Thyroid gland (tissue), 4 donors: ENCODE results near the gene SHISA9. TPM values are rescaled to one million over a fixed set of nuclear protein-coding genes. Genes with fewer than 3 reads are reported as not detected.

Experiments used
- DNase-seq, 2 donors: peaks; one replicate each; pipeline ENCODE4 v3.0.0-alpha.2; 2019
- H3K27ac ChIP-seq, 3 donors: fragments of 200-600 bp; sonication (generic); 1 replicate in 2 of 3; 2 replicates in 1 of 3; pipeline ENCODE4 v1.5.1; 2016 to 2019; ENCODE audit warnings: mild to moderate bottlenecking in 1 of 3, moderate library complexity in 1 of 3
- H3K27me3 ChIP-seq: fragments of 200-600 bp; sonication (generic); one replicate; pipeline ENCODE4 v1.5.1; 2019
- H3K36me3 ChIP-seq, 2 donors: fragments of 200-600 bp; sonication (generic); one replicate each; pipeline ENCODE4 v1.5.1; 2016 to 2019
- H3K4me1 ChIP-seq, 2 donors: fragments of 200-600 bp; sonication (generic); one replicate each; pipeline ENCODE4 v1.5.1; 2017 to 2019
- H3K4me3 ChIP-seq, 3 donors: fragments of 200-600 bp; sonication (generic); replicated peaks in 1 of 3; 1 replicate in 2 of 3; 2 replicates in 1 of 3; pipeline ENCODE4 v1.5.1; 2016; ENCODE audit warnings: mild to moderate bottlenecking in 1 of 3
- H3K9me3 ChIP-seq: fragments of 200-600 bp; sonication (generic); one replicate; pipeline ENCODE4 v1.5.1; 2017
- CTCF ChIP-seq, 6 experiments: fragments of 200-600 bp in 3 of 6; fragments of 450-650 bp in 3 of 6; sonication (generic) in 3 of 6; IDR thresholded peaks; one replicate each; pipeline ENCODE4 v1.5.1; 2016 to 2019; ENCODE audit warnings: antibody characterized with exemption in 6 of 6, mild to moderate bottlenecking in 2 of 6, inconsistent platforms in 1 of 6, moderate library complexity in 1 of 6
- POLR2A ChIP-seq, 2 donors: fragments of 450-650 bp; IDR thresholded peaks; one replicate each; pipeline ENCODE4 v1.6.1; 2017; ENCODE audit warnings: antibody characterized with exemption in 2 of 2, mild to moderate bottlenecking in 2 of 2, moderate library complexity in 1 of 2
- WGBS, 2 donors: methylation state at CpG; one replicate each; pipeline ENCODE4 v1.1.5; 2017; 5-methylcytosine and 5-hydroxymethylcytosine counted together
- intact Hi-C: fragments of 100-400 bp; cut with DNase I; formaldehyde crosslinking; loops from one replicate; pipeline ENCODE4 v1.15.1; 2023
- total RNA-seq, 4 donors: library from RNA; depleted of rRNA; stranded (reverse); fragments of >200 nt; gene quantifications; one replicate each; pipeline ENCODE4 v1.2.3, GENCODE V29; 2016

Gene SHISA9
- total RNA-seq, 4 donors from 2014 or later, result 0.11 to 0.34 (median 0.28) TPM

GRCh38 chr16:13254998-13255614, 353.7 kb downstream of the SHISA9 start:
- Histone ChIP-seq H3K27ac (no peak overlapping the region), H3K4me3 (no peak overlapping the region), H3K9me3 (no peaks in the 10 kb centered on the region), H3K36me3 (no peaks in the 10 kb centered on the region), H3K4me1 (no peaks in the 10 kb centered on the region), H3K27me3 (no peaks in the 10 kb centered on the region)
- 73 to 78% methylated on average over 1 of the region's 1 CpG for WGBS, 2 donors
- intact Hi-C loops, result no loop called here
- TF ChIP-seq POLR2A (IDR thresholded peaks at IDR 0.05) (no peak), CTCF (IDR thresholded peaks at IDR 0.05) (no peak)
- no peak for DNase-seq

- Histone ChIP-seq H3K27ac (no peak overlapping the region), H3K36me3 (no peaks in the 10 kb centered on the region), H3K4me1 (no peaks in the 10 kb centered on the region), H3K27me3 (no peaks in the 10 kb centered on the region), H3K4me3 (no peak overlapping the region), H3K9me3 (no peaks in the 10 kb centered on the region)
- DNase-seq, result no peak
- intact Hi-C loops, result no loop called here
- WGBS, 2 donors, result 78 to 81% methylated on average over 3 of the region's 3 CpGs
- TF ChIP-seq CTCF (IDR thresholded peaks at IDR 0.05), result no peak
- TF ChIP-seq POLR2A (IDR thresholded peaks at IDR 0.05), result no peak
Observed at GRCh38 chr16:13262270-13263090, 361.1 kb downstream of the SHISA9 start.

GRCh38 chr16:13264749-13265552, 363.6 kb downstream of the SHISA9 start:
- no peak for DNase-seq
- TF ChIP-seq CTCF (IDR thresholded peaks at IDR 0.05), result no peak
- TF ChIP-seq POLR2A (IDR thresholded peaks at IDR 0.05), result no peak
- Histone ChIP-seq H3K27ac (no peak overlapping the region), H3K4me3 (no peak overlapping the region), H3K27me3 (no peaks in the 10 kb centered on the region), H3K4me1 (no peaks in the 10 kb centered on the region), H3K36me3 (no peaks in the 10 kb centered on the region), H3K9me3 (no peaks in the 10 kb centered on the region)
- intact Hi-C loops, result no loop called here
- WGBS, 2 donors, result 81 to 84% methylated on average over 4 of the region's 4 CpGs

- WGBS, 2 donors, result 91 to 100% methylated on average over 1 of the region's 1 CpG
Observed at GRCh38 chr16:13269359-13269758, 368.0 kb downstream of the SHISA9 start.

More at GRCh38 chr16:13269359-13269758, 368.0 kb downstream of the SHISA9 start:
- DNase-seq, result no peak
- intact Hi-C loops, result no loop called here
- no peaks in the 10 kb centered on the region for H3K27me3 ChIP-seq
- no peaks in the 10 kb centered on the region for H3K9me3 ChIP-seq
- no peaks in the 10 kb centered on the region for H3K36me3 ChIP-seq
- TF ChIP-seq CTCF (IDR thresholded peaks at IDR 0.05) (no peak), POLR2A (IDR thresholded peaks at IDR 0.05) (no peak)
- H3K4me1 ChIP-seq, result no peaks in the 10 kb centered on the region
- no peak overlapping the region for H3K4me3 ChIP-seq
- no peak overlapping the region for H3K27ac ChIP-seq
